ENCODE measurements around the gene MAP3K20.
"Not testable (repeated sequence)": the region's sequence is repeated elsewhere in the genome, so short reads cannot be mapped to it uniquely, and the experiment has no call there.

Gene MAP3K20

DNA sequence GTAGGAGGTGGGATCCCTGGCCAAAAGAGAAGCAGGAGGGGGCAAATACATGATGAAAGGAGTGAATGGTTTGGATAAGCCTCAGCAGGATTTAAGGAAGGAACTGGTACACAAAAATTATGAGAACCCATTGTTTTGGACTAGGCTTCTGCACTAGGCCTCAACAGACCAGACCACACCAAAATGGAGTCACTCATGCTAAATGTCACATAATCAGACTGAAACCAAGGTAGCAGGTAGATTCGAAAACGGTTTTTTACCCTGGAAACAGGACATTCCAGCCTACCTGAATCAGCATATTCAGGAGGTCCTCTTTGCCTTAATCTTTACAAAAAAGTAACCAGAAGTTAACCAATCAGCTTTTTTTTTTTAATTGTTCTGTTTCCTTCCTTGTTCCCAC is 229.7 kb downstream of the MAP3K20 start:
- DNase-seq (ENCODE audit: low read depth in 2 of 2, low spot score in 1 of 2), result no peak

DNA sequence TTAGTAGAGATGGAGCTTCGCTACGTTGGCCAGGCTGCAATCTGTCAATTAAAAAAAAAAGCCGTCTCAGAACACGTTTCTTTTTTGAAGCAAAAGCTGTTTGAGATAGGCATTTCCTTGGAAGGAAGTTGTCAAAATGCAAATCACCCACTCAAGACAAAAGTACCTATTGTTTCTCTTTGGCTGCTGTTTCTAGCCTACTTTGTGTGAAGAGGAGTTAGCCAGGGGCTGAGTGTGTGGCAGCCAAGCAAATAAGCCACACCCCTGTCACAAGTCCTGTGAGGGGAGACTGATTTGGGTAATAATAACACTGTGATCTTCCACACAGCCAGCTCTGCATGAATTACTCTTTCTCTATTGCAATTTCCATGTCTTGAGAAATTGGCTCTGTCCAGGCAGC is 231.6 kb downstream of the MAP3K20 start:
- DNase-seq (ENCODE audit: low read depth in 2 of 2, low spot score in 1 of 2), result no peak

DNA sequence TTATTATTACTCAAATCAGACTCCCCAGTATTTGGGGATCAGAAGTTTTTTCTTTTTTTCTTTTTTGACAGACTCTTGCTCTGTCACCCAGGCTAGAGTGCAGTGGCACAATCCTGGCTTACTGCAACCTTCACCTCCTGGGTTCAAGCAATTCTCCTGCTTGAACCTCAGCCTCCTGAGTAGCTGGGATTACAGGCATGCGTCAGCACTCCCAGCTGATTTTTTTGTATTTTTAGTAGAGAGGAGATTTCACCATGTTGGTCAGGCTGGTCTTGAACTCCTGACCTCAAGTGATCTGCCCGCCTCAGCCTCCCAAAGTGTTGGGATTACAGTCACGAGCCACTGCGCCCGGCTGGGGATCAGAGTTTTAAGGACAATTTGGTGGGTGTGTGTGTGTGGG is 233.7 kb downstream of the MAP3K20 start:
- not testable (repeated sequence) for DNase-seq (ENCODE audit: low read depth in 2 of 2, low spot score in 1 of 2)

DNA sequence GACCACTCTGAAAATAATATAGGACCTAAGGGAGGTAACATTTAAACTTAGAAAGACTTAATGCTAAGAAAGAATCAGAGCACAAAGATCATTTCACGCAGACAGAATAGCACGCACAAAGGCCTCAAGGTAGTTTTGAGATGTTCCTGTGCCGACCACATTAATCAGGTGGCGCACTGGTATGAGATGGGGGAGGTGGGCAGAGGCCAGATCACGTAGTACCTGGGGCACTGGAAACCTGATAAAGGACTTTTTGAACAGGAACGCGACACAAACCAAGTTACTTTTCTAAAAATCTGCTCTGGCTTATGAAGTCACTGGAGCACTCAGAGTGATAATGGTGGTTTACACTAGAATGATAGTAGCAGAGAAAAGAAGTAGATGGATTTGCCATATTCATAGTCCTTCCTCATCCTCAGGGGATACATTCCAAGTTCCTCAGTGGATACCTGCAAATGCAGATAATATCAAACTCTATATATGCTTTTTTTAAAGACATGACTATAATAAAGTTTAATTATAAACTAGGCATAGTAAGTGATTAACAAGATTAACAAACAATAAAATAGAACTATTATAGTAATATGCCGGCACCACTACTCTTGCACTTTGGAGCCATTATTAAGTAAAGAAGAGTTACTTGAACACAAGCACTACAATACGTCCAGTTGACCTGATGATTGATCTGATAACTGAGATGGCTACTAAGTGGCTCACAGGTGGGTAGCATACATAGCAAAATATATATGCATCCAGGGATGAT is 236.4 kb downstream of the MAP3K20 start:
- no peak for DNase-seq (ENCODE audit: low read depth in 2 of 2, low spot score in 1 of 2)

Data from stimulated activated CD8-positive, alpha-beta memory T cell treated with anti-CD3 and anti-CD28 coated beads, Interleukin-4, amount 100 ng/mL, for 1 hour (primary cell).